ENCODE measurements around the gene LAMA5.

LAMA5 gene

GRCh38 chr20:62326959-62327725, 40.0 kb downstream of the LAMA5 start:
- DNase-seq, result no peak

- no peak for DNase-seq
Observed at GRCh38 chr20:62326559-62326958, 40.6 kb downstream of the LAMA5 start.

- no peak for DNase-seq
Observed at GRCh38 chr20:62325172-62325905, 41.8 kb downstream of the LAMA5 start.

GRCh38 chr20:62323980-62324906, 42.9 kb downstream of the LAMA5 start:
- no peak for DNase-seq

- no peak for DNase-seq
Observed at GRCh38 chr20:62323146-62323979, 43.7 kb downstream of the LAMA5 start.

GRCh38 chr20:62322492-62323041, 44.5 kb downstream of the LAMA5 start:
- no peak for DNase-seq

- no peak for DNase-seq
Observed at GRCh38 chr20:62321975-62322374, 45.1 kb downstream of the LAMA5 start.

- no peak for DNase-seq
Observed at GRCh38 chr20:62321521-62321948, 45.6 kb downstream of the LAMA5 start.

- no peak for DNase-seq
Observed at GRCh38 chr20:62320581-62321354, 46.3 kb downstream of the LAMA5 start.

- DNase-seq, result no peak
Observed at GRCh38 chr20:62319346-62319909, 47.7 kb downstream of the LAMA5 start.

- no peak for DNase-seq
Observed at GRCh38 chr20:62318400-62319345, 48.4 kb downstream of the LAMA5 start.

- DNase-seq, result no peak
Observed at GRCh38 chr20:62317167-62317655, 49.9 kb downstream of the LAMA5 start.

- DNase-seq, result no peak
Observed at GRCh38 chr20:62316331-62317166, 50.6 kb downstream of the LAMA5 start.

GRCh38 chr20:62315773-62316172, 51.3 kb downstream of the LAMA5 start:
- DNase-seq, result no peak

GRCh38 chr20:62314711-62315302, 52.3 kb downstream of the LAMA5 start:
- DNase-seq, result no peak

GRCh38 chr20:62314339-62314638, 52.8 kb downstream of the LAMA5 start:
- DNase-seq, result no peak

GRCh38 chr20:62313460-62314338, 53.4 kb downstream of the LAMA5 start:
- DNase-seq, result no peak
